Inflammatory macrophage treated with lipopolysaccharide for 4 hours (primary cell): ENCODE measurements around the gene MCC.
A peak's percentile ranks its signal among the peaks of the same experiment; 100 is the strongest.

Source experiments
- DNase-seq: peaks from one replicate; pipeline ENCODE4 v3.0.0-alpha.2; 2020

The MCC gene

DNA sequence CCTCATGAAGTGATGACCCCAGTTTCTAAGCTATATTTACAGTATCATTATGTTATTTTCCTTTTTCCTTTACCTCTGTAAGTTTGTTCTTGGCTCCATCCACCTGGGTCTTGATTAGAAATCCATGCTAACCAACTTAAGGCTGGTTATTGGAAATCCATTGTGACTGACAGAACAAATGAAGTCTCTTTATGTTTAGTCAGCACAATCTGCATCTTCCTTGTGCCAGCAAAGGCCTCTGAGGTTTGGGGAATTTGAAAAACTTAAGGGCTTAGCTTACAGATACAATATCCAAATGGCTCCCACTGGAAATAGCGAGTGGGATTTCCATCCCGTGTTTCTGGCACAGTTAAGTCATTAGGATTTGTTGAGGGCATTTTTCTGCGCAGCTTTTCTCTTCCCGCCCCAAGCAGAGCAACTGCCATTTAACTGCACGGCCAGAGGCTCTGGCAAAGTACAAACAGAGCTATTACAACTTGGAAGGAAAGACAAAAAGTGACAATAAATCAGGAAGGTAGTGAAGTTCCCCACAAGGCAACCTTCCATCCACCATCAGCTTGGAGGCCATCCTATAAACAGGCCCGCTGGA, 447.5 kb downstream of the MCC start:
- no peak for DNase-seq

DNA sequence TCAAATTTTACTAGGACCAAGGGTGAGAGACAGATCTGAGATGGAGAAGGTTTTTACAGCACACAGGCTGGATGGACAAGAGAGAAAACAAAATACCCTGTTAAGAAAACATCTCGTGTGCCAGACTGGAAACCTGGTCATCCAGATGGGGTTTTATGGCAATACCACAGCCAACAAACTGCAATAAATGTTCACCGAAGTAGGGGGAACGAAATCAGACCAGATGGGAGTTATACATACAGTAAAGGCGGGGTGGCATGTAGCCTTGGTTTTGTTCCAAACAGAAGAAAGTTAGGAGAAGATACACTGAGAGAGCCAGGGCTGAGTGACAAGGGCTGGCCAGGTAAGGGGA, 448.3 kb downstream of the MCC start:
- no peak for DNase-seq

DNA sequence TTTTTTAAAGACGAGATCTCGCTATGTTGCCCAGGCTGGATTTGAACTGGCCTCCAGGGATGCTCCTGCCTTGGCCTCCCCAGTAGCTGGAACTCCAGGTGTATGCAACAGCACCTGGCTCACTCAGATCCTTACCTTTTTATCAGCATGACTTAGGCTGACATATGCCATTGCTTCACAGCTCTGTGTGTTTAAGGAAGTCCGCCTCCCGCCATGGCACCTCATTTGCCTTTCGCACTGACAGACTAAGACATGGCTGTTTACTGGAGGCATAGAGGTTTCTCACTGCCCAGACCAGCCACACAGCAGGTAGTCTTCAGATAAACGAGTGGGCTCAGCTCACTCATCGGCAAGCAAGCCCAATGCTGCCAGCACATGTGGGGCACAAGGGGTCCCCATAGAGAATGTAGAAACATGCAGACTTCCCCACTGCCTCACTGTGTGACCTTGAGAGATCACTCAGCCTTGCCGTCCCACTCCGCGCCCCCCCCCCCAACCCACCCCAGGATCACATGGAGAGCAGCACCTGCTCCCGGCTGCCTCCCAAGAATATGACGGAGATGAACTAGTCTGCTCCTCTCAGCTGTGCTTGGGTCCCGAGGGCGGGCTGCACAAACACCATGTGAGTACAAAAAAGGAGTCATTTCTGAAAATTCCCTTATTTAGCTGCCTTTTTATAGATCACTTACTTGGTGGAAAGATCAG, 448.9 kb downstream of the MCC start:
- no peak for DNase-seq

GRCh38 chr5:113038714-113039113, 449.5 kb downstream of the MCC start:
- no peak for DNase-seq

DNA sequence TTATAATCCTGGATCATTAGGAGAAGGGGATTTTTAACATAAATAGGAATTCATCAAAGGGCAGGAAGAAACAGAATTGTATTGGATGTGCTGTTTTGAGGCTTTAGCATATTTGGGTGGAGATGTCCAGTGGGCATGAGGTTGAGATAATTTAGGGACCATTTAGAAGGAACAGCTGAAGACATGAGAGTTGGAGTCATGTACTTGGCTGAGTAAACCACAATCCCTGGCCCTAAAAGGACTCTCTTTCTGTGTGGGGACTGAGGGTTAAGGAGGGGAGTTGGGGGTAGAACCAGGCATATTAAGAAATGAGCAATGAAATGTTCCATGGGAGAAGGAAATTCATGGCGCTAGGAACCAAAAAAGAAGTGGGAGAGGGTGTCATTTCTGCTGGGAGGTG, 450.1 kb downstream of the MCC start:
- no peak for DNase-seq

- no peak for DNase-seq
These were observed 451.4 kb downstream of the MCC start for GRCh38 chr5:113036826-113037225.

DNA sequence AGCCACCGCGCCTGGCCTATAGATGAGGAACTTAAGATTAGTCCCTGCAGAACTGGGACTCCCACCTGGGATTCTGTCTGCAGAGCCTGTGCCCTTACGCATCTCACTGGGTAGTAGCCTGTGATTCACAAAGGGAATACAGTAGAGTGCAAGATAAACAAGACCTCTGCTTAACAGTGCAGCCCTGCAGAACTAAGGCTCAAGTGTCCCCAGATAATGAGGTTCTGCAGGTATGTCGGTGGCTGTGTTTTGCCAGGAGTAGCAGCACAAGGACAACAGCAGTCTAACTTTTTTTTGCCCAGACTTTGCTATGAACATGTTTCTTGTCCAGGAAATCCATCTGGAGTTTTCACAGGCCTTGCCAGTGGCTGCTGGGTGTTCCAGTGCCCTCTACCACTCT, 451.9 kb downstream of the MCC start:
- no peak for DNase-seq

GRCh38 chr5:113035096-113035495, 453.2 kb downstream of the MCC start:
- no peak for DNase-seq

- no peak for DNase-seq
These were observed 454.0 kb downstream of the MCC start for GRCh38 chr5:113034182-113034773.

DNA sequence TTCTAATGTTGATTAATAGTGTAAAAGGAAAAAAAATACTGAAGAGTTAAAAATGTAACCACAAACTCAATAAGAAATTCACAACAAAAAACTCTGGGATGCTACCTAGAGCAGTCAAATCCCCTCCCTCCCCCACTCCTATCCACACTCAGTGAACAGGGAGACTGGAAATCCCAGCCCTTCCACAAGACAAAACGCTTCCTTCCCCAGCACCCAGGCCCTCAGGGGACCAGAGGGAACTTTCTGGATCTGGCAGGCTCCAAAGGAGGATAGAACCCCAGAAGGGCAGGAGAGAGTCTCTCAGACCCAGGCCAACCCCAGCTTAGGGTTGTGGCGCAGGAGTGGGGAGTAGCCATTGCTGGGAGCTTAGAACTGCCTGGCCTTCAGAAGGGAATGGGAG, 456.7 kb downstream of the MCC start:
- no peak for DNase-seq

DNA sequence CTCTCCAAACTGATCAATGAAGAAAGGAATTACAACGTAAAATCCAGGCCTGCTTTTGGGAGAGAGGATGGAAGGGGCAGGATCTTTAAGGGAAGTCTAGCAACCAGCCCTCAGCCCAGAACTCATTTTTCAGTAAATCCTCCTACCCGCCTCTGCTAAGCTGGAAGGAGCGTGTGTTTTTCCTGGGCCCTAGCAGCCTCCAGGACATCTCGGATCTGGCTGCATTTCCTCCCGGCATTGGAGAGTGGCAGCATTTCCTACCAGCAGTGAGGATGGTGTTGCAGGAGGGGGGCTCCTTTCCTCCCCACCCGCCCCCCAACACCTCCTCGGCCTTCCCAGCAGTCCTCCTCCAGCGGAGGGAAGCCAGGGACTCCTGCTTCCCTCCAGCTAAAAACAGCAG, 457.1 kb downstream of the MCC start:
- DNase-seq: no peak

- DNase-seq: no peak
These were observed 458.6 kb downstream of the MCC start for GRCh38 chr5:113029614-113030013.

DNA sequence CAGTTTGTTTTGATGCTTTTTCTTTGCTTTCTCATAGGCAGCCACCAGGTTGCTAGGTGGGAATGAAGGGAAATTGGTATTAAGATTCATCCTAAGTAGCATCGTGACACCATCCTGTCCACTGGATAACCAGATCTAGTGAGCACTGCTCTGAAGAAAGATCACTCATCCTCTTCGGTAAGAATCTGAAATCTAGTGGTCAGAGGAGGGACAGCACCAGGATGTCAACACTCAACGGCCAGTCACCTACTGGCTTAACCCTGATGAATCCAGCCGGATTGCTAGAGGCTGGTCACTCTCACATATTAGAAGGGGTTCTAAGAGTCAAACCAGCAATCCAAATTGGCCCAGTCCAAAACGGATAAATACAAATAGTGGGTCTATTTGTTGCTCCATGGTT, 460.8 kb downstream of the MCC start:
- DNase-seq: no peak

GRCh38 chr5:113027015-113027414, 461.2 kb downstream of the MCC start:
- no peak for DNase-seq

GRCh38 chr5:113026211-113026610, 462.0 kb downstream of the MCC start:
- DNase-seq: no peak

- DNase-seq: no peak
These were observed 462.7 kb downstream of the MCC start for GRCh38 chr5:113025596-113025995.

DNA sequence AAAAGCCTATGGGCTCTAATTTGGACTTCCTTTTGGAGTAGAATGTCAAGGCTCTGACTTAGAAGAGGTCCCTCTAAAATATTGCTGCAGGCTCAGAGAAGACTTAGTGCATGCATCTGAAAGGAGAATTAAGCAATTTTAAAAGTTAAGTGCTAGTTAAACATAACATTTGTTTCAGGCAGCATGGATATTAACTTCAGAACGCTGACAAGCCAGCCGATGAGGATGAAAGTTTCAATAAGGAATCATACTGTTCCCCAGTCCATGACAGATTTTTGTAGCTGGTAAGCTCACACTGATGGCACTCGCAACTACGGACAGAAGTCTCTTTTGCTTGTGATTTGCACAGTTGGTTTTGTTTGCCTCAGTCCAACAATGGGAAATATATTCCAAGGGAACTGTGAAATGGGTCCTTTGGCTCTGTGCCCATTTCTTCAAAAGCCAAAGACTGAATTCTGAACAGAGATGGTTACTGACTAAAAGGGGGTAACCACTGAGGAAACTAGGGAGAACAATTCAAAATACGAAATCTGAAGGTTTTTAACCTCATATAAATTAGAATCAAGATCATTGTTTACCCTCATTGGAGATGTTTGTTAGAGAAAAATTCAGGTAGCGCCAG, 464.1 kb downstream of the MCC start:
- no peak for DNase-seq

DNA sequence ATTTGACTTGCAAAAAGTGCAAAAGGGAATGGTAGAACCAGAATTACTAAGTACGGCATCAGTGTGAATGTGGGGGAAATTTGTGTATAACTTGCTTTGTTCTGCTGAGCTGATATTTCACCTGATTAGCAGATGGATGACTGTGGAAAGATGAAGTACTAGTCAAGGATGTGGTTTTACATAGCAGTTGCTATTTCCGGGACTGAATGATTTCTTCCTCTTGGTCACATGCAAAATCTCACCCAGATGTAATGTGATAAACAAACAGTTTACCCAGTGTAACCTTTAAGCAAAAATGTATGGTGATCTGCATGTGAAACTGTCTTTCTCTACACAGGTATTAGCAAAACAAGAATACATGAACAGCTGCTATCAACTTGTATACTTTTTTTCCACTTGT, 465.6 kb downstream of the MCC start:
- no peak for DNase-seq

- no peak for DNase-seq
These were observed 467.6 kb downstream of the MCC start for GRCh38 chr5:113020461-113021273.

- DNase-seq: no peak
These were observed 470.2 kb downstream of the MCC start for GRCh38 chr5:113017881-113018635.

DNA sequence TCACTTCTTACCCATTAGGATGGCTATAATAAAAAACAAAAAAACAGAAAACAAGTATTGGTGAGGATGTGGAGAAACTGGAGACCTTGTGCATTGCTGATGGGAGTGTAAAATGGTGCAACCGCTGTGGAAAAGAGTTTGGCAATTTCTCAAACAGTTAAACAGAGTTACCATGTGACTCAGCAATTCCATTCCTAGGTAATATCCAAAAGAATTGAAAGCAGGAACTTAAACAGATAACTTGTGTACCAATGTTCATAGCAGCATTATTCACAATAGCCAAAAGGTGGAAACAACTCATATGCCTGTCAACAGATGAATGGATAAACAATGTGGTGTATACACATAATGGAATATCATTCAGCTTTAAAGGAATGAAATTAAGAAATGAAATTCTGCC, 482.8 kb downstream of the MCC start:
- DNase-seq: peak; percentile 6

- no peak for DNase-seq
These were observed 484.5 kb downstream of the MCC start for GRCh38 chr5:113003763-113004162.

DNA sequence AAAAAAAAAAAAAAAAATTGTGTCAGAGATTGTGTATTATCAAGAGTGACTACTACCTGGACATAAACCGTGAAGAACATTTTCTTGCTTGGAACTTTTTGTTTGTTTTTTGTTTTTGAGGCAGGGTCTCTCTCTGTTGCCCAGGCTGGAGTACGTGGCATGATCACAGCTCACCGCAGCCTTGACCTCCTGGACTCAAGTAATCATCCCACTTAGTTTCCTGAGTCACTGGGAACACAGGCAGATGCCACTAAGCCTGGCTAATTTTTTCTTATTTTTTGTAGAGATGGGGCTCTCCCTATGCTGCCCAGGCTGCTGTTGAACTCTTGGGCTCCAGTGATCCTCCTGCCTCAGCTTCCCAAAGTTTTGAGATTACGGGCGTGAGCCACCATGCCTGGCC, 485.8 kb downstream of the MCC start:
- no peak for DNase-seq
